Testis (tissue), 2 donors: ENCODE results near the gene SRGAP2B.
"Not testable (repeated sequence)": the region's sequence is repeated elsewhere in the genome, so short reads cannot be mapped to it uniquely, and the experiment has no call there.

Source experiments
- POLR2A ChIP-seq: fragments of 450-650 bp; IDR thresholded peaks from one replicate; pipeline ENCODE4 v1.6.1; 2017; ENCODE audit warnings: antibody characterized with exemption, mild to moderate bottlenecking, moderate library complexity
- TF ChIP-seq, protein P1 (sequence below), 3 experiments: fragments of 450-650 bp in 2 of 3; fragments of 200-600 bp in 1 of 3; sonication (generic) in 1 of 3; IDR thresholded peaks; one replicate each; pipeline ENCODE4 v1.5.1; 2016 to 2019; ENCODE audit warnings: antibody characterized with exemption in 3 of 3, mild to moderate bottlenecking in 2 of 3, moderate library complexity in 1 of 3

DNA sequence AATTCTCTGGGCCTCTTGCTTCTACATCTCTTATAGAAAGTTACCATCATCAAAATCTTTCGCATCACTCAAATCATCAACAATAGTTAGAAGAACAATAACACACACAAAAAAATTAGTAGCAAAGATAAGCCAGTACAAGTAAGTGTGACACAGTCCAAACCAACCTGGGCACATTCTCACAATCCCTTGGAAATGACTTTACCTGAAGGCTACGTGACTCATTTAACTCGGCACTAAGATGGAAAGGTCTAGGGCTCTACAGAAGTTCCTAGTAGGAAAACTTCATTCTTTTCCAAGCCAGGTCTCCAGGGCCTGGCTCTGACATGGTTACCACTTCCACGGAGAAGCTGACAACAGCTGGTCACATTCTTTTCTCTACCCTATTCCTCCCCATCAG, 41.7 kb downstream of the SRGAP2B start:
- not testable (repeated sequence) for TF ChIP-seq POLR2A
- TF ChIP-seq, protein P1, sequence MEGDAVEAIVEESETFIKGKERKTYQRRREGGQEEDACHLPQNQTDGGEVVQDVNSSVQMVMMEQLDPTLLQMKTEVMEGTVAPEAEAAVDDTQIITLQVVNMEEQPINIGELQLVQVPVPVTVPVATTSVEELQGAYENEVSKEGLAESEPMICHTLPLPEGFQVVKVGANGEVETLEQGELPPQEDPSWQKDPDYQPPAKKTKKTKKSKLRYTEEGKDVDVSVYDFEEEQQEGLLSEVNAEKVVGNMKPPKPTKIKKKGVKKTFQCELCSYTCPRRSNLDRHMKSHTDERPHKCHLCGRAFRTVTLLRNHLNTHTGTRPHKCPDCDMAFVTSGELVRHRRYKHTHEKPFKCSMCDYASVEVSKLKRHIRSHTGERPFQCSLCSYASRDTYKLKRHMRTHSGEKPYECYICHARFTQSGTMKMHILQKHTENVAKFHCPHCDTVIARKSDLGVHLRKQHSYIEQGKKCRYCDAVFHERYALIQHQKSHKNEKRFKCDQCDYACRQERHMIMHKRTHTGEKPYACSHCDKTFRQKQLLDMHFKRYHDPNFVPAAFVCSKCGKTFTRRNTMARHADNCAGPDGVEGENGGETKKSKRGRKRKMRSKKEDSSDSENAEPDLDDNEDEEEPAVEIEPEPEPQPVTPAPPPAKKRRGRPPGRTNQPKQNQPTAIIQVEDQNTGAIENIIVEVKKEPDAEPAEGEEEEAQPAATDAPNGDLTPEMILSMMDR (IDR thresholded peaks at IDR 0.05), result not testable (repeated sequence)
